ENCODE measurements around the gene KRTAP12-4. TPM values are rescaled to one million over a fixed set of nuclear protein-coding genes. Genes with fewer than 3 reads are reported as not detected.
"Not testable (repeated sequence)": the region's sequence is repeated elsewhere in the genome, so short reads cannot be mapped to it uniquely, and the experiment has no call there.

The KRTAP12-4 gene
- total RNA-seq, 6 experiments from 2014 or later: not detected

DNA sequence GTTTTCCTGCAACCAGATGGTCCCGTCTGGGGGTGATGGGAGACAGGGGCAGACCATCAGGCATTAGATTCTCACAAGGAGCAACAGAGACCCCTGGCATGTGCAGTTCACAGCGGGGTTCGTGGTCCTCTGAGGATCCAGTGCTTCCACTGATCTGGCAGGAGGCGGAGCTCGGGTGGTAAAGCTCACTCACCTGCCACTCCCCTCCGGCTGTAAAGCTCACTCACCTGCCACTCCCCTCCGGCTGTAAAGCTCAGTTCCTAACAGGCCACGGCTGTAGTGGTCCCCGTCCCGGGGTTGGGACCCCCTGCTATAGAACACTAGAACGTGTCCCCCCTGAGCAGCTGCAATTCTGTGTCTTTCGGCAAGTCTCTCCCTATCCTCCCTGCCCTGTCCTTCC is 47.1 kb upstream of the KRTAP12-4 start:
- peaks cover 66% of the 10 kb centered on the region for H3K27me3 Mint-ChIP-seq (ENCODE audit: insufficient read depth)

GRCh38 chr21:44701023-44701400 is 46.6 kb upstream of the KRTAP12-4 start:
- Mint-ChIP-seq H3K9me3 (no peaks in the 10 kb centered on the region), H3K27me3 (ENCODE audit: insufficient read depth) (peaks cover 67% of the 10 kb centered on the region), H3K4me3 (no peak overlapping the region), H3K36me3 (ENCODE audit: low read depth) (no peaks in the 10 kb centered on the region), H3K4me1 (ENCODE audit: low read depth) (no peaks in the 10 kb centered on the region), H3K27ac (no peak overlapping the region)
- DNase-seq: no peak
- no peak for TF ChIP-seq CTCF (IDR thresholded peaks at IDR 0.05)

More for the DNA sequence above, 47.1 kb upstream of the KRTAP12-4 start:
- DNase-seq: no peak
- TF ChIP-seq CTCF (IDR thresholded peaks at IDR 0.05): no peak
- Mint-ChIP-seq H3K9me3 (no peaks in the 10 kb centered on the region), H3K4me1 (ENCODE audit: low read depth) (no peaks in the 10 kb centered on the region), H3K4me3 (no peak overlapping the region), H3K27ac (no peak overlapping the region), H3K36me3 (ENCODE audit: low read depth) (no peaks in the 10 kb centered on the region)

- Mint-ChIP-seq H3K9me3 (no peaks in the 10 kb centered on the region), H3K27me3 (ENCODE audit: insufficient read depth) (peaks cover 69% of the 10 kb centered on the region), H3K27ac (no peak overlapping the region), H3K36me3 (ENCODE audit: low read depth) (no peaks in the 10 kb centered on the region), H3K4me3 (no peak overlapping the region), H3K4me1 (ENCODE audit: low read depth) (no peaks in the 10 kb centered on the region)
- TF ChIP-seq CTCF (IDR thresholded peaks at IDR 0.05): no peak
- no peak for DNase-seq
Observed at GRCh38 chr21:44700101-44701022, 45.9 kb upstream of the KRTAP12-4 start.

DNA sequence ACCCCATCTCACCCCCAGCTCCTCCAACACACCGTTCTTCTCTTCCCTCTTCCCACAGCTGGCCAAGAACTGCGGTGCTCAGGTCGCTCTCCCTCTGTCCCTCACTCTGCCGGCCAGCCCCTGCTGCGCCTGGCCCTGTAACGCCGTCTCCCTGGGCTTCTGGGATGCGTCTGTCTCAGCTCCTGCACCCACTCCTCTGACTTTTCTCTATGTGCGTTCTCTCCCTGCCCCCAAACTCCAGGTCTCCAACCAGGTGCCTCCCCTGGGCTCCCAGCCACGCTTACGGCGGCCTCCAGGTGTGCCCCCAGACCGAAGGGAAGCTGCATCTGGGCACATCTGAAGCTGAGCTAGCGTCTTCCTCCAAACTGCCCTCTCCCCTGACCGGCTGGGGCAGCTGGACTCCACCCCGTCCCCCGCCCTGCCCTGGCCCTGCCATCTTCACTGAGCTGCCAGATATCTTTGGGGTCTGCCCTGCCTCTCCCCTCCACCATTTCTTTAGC is 45.1 kb upstream of the KRTAP12-4 start:
- Mint-ChIP-seq H3K4me3 (no peak overlapping the region), H3K27me3 (ENCODE audit: insufficient read depth) (peaks cover 66% of the 10 kb centered on the region), H3K9me3 (no peaks in the 10 kb centered on the region), H3K27ac (no peak overlapping the region), H3K4me1 (ENCODE audit: low read depth) (no peaks in the 10 kb centered on the region), H3K36me3 (ENCODE audit: low read depth) (no peaks in the 10 kb centered on the region)
- no peak for DNase-seq
- TF ChIP-seq CTCF (IDR thresholded peaks at IDR 0.05): no peak

DNA sequence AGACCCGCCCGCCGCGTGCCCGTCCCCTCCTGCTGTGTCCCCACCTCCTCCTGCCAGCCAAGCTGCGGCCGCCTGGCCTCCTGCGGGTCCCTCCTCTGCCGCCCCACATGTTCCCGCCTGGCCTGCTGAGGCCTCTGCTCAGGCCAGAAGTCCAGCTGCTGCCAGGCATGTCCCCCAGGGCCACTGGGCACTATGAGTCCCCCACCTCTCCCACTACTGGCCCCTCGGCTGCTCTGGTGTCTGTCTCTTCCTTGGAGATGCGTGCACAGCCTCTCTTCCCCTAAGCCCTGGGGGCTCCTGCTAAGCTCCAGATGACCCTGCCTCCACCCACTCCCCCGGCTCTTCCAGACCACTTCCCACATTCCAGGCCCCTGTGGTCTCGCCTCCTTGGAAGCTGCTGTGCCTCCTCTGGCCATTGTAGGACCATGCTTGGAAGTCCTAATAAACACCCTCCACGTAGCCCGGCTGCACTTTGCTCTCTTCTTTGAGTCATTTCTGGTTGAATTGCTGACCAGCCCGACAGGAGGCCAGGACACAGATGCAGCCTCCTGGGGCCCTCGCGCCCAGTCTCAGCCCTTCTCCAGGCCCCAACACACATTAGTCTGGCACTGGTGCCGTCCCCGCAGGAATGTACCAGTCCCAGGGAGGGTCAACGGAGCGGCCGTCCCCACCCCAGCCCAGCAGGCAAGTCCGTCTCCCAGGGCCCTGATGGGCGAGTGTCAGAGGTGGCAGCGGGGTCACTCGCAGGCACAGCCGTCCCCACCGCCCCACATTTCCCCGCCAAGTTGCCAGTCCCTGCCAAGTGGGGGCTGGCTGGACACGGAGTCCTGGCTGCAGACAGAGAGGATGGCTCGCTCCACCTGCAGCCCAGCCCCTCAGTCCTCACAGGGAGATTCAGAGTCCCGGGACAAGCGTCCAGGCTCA is 43.6 kb upstream of the KRTAP12-4 start:
- DNase-seq: no peak
- TF ChIP-seq CTCF (IDR thresholded peaks at IDR 0.05): no peak
- Mint-ChIP-seq H3K9me3 (peaks cover 13% of the 10 kb centered on the region), H3K27ac (no peak overlapping the region), H3K4me1 (ENCODE audit: low read depth) (no peaks in the 10 kb centered on the region), H3K27me3 (ENCODE audit: insufficient read depth) (peaks cover 61% of the 10 kb centered on the region), H3K36me3 (ENCODE audit: low read depth) (no peaks in the 10 kb centered on the region), H3K4me3 (no peak overlapping the region)

GRCh38 chr21:44697172-44697810 is 42.8 kb upstream of the KRTAP12-4 start, which contains the start of gene KRTAP10-12:
Gene KRTAP10-12, plus strand, starts transcription at chr21:44697172. Its CDS starts 30 bp downstream, at chr21:44697202.
- not testable (repeated sequence) for H3K4me3 Mint-ChIP-seq; H3K27ac Mint-ChIP-seq; H3K4me1 Mint-ChIP-seq (ENCODE audit: low read depth); DNase-seq; H3K36me3 Mint-ChIP-seq (ENCODE audit: low read depth)
- Mint-ChIP-seq H3K27me3 (ENCODE audit: insufficient read depth) (peaks cover 57% of the 10 kb centered on the region), H3K9me3 (peaks cover 21% of the 10 kb centered on the region)
